HG03175 (cell line): ENCODE measurements around the gene ECEL1.
"Not testable (repeated sequence)": the region's sequence is repeated elsewhere in the genome, so short reads cannot be mapped to it uniquely, and the experiment has no call there.

ENCODE experiments used
- ATAC-seq: cut with Tn5 transposase; IDR thresholded peaks from one replicate; pipeline ENCODE4 v1.9.1; 2021; ENCODE audit warnings: mild to moderate bottlenecking, moderate library complexity; ENCODE audit not compliant: unreplicated experiment

Gene ECEL1

DNA sequence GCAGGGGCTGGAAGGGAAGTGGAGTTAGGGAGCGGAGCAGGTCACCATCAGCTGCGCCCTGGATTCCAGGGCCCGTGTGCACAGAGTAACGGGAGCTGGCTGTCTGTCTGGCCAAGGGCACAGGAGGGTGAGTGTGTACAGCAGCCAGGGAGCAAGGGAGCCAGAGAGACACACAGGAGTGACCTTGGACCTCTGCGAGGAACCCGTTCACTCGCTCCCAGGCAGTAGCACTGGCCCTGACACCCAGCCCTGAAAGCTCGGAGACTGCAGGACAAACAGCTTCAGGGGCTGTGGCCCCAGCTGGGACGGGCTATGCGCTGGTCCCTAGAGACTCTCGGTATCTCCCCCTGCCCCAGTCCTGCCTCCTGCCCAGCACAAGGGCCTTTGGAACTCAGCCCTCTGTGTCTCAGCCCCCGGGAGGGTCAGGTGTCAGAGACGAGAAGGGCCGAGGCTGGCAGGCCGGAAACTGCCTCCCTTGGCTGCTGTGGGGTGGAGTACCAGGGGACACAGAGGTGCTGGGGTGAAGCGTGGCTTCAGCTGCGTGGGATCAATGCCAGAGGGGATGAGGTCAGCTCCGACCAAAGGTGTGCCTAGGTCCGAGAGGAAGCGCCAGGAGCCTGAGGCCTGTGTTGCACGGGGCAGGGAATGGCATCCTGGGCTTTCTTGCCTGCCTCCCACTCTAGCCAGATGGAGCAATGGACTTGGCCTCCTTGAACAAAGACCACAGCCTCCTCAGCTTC lies 43.8 kb downstream of the ECEL1 start:
- ATAC-seq: not testable (repeated sequence)

DNA sequence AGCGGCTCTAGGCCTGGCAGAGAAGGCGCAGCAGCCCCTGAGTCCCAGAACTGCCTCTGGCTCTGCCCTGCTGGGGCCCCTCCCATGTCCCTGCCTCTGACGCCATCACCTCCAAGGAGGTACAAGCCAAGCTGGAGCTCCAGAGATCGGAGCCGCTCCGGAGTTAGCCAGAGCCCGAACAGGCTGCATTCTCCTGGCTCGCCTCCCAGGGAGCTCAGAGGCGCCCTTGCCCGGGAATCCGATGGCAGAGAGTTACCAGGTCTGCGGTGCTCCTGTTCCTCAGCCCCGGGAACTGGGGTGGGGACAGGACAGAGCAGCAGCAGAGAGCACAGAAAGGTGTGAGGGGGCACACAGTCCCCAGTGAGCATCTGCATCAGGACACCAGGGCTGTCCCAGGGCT lies 44.6 kb downstream of the ECEL1 start:
- ATAC-seq: not testable (repeated sequence)

DNA sequence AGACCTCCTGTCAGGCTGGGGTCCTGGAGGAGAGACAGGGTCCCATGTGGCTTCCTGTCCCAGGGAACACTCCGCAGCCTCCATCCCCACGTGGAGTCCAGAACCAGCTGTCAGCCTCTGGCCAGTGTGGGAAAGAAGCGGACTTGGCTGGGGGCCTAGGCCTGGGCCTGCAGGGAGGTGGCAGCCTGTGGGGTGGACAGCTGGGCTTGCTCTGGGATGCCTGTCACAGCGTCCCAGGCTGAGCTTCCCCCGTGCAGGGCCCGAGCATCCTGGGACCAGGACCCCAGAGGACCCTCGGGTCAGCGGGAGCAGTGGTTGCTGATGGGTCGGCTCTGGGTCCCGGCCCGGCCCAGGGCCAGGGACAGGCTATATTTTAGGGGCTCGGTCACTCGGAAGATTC lies 45.2 kb downstream of the ECEL1 start:
- ATAC-seq: not testable (repeated sequence)

DNA sequence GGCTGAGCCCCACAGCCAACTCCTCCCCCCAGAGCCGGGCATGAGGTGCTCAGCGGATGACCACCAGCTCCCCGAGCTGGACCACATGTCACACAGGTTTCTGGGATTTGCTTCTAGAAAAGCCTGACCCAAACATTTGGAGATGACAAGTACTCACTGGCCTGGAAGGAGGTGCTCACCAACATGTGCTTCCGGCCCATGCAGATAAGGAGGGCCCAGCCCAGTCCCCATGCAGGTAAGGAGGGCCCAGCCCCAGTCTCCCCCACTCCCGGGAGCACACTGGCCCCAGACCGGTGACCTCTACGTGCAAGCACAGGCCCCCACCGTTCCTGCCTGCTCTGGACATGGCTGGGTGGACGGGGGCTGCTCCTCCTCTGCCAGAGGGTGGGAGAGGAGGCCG lies 45.7 kb downstream of the ECEL1 start:
- ATAC-seq: not testable (repeated sequence)

DNA sequence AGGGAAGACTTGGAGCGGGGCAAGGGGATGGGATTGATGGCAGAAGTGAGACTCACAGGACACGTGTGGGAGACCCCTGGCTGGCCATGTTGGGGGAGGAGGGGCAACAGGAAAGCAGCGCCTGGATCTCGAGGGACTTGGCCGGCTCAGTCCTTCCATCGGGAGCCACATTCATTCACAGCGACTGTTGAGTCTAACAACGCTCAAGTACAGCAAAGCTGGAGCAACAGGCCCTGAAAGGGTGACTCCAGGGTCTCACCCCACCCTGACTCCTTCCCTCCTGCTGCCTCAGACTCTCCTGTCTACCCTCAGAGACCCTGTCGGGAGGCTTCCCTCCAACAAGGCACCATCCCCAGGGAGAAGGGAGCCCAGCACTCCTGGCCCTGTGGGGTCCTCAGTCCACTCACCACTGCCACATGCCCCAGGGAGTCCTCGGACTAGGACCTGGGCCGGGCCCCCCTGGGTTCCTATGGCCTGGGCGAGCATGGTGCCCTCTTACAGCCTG lies 46.4 kb downstream of the ECEL1 start:
- ATAC-seq: no peak

DNA sequence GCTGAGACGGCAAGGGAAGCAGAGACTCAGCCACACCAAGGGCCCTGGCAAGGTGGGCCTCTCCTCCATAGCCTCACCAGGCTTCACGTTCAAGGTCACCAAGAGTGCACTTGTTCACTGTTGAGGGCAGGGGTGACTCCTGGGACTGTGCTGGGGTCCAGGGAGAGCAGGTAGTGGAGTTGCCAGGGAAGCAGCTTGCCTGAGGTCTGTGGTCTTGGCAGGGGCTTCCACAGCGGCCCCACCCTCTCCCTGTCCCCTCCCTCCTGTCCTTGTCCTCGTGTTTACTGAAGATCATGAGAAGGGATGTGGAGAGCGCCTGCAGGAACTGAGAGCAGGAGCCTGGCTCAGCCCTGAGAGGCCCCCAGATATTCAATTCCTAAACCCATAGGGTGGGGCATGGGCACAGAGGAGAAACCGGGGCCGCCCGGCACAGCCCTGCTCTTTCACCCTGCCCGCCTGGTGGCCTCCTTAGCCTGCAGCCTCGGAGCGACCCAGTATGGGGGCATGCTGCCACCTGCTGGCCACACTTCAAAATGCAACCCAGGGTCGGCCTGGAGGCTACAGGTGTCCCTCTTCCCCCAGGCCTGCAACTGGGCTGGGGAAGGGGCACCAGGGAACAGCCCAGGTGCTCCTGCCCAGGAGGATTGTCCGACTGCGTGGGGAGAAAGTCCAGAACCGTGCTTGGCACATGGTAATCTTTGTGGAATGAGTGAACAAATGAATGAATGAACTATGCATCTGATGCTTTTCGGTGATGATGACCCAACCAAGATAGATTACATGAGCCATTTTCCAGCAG lies 47.2 kb downstream of the ECEL1 start:
- peak; percentile 78 for ATAC-seq

DNA sequence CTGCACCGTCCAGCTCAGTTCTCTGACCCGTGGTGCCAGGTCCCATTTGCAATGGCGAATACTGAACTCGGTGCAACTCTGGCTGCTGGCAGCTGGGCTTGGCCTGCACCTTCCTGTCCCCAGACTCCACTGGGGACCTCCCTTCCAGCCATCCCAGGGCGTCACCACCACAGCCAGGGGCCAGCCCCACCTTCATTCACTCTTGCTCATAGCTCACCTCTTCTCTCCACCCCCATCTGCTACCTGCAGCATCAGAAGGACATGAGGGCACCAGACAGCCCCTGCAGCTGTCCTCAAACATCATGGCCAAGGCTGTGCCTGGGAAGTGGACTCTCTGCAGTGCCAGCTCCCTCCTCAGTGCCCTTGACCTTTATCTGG lies 47.9 kb downstream of the ECEL1 start:
- no peak for ATAC-seq

DNA sequence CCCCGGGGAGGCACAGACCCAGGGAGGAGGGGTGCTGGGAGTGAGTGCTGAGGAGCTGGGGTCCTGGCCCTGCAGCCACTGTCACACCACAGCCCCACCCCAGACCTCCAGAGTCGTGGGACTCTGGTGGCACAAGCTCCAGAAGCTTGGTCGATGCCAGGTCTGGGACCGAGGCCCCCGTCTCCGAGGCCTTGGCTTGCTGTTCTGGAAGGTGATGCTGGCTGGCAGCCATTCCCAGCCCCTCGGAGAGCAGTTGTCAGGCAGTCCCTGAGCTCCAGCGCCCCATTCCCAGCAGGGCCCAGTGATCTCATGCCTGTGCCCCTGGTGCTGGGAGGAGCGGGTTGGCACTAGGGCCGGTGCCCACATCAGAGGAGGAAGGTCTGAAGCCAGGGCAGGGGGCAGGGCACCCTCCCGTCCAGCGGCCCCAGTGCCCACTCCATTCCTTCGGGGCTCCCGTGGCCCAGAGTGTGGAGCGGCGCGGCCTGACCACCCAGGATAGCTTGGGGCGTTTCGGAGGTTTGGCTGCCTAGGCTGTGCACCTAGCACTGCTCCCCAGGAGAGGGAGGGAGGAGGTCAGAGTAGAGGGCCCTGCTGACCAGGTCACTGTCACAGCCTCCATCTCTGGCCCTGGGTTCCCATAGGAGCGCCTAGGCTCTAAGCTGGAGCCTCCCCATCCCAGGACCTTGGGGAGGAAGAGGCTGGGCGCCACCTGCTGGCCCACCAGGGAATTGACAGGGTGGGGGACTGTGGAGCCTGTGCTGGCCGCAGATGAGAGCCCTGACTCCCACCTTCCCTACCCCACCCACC lies 48.5 kb downstream of the ECEL1 start:
- ATAC-seq: no peak

DNA sequence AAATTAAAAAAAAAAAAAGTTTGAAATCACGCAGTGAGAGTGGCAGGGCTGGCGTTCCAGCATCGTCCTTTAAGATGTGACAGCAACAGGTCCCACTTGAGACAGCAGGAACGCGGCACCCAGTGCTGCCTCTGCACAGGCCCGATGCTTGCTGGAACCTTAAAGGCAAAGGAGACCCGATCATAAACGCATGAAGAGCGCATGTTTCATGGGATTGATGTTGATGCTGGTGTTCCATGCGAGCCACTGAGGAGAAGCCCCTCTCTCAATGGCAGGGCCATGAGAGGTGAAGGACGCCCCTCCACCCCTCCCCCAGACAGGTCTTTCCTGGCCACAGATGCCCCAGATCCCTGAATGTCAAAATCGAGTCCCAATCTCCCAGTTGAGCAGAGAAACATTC lies 49.5 kb downstream of the ECEL1 start:
- no peak for ATAC-seq

DNA sequence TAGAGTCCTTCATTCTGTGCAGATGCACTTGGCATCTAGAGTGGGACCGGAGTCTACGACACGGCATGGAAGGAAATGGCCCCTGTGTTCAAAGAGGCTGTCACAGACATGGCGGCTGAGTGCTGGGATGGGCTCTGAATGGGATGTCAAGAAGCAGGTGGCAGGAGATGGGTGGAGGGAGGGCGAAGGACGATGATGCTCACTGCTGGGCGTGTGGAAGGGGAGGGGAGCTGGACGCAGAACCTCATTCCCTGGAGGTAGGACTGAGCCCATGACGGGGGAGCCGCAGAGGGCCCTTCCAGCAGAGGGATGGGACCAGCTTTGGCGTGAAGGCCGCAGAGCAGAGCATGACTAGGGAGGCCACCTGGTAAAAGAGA lies 50.5 kb downstream of the ECEL1 start:
- no peak for ATAC-seq

DNA sequence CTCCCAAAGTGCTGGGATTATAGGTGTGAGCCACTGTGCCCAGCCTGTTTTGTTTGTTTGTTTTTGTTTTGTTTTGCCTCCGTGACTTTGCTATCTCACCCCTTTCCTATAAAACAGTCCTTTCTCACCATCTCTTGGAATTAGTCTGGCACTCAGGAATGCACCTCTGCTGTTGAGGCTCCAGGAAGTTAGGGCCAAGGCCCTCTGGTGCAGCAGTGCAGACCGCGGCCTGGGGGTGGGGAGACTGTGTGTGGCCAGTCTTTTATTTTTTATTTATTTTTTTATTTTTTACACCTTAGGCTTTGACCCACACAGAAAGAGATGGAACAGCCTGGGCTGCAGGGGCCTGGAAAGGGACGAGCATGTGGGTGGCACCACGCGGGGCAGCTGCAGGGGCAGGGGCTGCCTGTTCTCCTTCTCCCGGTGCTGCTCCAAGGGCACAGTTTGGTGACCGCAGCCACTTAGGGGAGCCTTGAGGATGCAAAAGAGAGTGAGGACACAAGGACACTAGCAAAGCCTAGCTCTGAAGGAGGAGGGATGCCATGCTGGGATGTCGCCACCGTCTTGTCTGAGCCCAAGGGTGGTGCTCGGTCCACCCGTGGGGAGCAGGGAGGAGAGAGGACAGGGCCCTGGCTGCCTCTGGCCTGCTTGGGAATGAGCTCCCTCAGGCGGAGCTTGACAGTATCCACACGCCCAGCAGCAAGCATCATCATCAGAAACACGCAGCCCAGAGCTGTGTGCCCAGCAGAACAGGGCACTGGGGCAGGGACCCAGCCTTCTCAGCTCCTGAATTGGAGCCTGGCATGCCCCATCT lies 51.0 kb downstream of the ECEL1 start:
- ATAC-seq: no peak

DNA sequence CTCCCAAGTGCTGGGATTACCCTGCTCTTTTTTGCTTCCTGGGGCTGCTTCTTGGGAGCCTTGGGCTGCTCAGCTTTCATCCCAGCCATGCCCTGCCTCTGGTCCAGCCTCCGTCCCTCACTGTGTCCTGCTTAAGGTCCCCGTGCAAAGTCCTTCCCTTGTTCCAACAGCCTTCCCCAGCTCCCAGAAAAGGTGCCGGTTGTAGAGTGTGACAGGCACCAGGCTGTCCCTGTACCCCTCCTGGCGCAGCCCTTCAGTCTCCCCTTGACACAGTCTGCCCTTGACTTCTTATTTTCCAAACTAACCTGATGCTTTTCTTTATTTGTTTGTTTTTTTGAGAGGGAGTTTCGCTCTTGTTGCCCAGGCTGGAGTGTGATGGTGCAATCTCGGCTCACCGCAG lies 51.8 kb downstream of the ECEL1 start:
- no peak for ATAC-seq

DNA sequence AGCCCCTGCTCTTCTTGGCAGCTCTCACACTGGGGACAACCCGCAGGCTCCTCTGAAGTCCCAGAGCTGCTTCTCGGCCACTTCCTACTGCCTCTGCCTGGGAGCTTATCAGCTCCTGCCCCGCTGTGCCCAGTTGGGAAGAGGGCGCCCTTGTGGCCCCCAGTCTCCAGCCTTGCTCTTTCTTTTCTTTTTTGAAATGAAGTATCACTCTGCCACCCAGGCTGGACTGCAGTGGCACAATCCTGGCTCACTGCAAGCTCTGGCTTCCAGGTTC lies 52.3 kb downstream of the ECEL1 start:
- no peak for ATAC-seq

DNA sequence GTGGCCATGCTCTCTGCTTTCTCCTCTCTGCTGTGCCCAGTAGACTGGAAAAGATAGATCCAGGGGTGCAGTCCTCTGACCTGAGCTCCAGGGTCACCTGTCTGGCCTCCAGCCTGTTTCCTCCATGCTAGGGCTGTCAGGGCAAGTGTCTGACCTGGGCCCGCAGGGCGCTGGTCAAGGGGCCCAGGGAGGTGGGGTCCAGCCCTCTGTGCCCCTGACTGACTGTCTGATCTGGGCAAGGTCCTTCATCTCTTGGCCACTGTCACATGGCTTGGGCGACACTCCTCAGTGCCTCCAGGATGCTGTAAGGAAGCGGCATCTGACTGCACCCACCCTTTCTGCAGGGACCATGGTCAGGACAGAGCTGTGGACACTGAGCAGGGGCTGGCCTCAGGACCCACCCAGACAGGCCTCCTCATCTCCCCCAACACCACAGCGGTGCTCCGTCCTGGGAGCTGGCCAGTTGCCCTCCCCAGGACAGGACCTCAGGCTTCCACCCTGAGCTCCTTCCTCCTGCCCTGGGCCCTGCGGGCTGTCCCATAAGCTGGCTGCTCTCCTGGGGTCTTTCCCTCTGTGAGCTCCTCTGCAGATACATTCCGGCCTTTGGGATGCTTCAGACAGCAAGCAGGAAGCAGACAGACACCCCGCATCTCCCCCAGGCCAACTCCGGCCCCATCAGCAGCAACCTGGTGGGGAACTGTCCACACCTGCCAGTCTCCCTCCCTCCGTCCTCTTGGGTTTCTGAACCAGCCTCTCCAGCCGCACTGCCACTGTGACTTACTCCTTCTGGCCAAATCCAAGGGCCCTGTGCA lies 52.9 kb downstream of the ECEL1 start:
- no peak for ATAC-seq

DNA sequence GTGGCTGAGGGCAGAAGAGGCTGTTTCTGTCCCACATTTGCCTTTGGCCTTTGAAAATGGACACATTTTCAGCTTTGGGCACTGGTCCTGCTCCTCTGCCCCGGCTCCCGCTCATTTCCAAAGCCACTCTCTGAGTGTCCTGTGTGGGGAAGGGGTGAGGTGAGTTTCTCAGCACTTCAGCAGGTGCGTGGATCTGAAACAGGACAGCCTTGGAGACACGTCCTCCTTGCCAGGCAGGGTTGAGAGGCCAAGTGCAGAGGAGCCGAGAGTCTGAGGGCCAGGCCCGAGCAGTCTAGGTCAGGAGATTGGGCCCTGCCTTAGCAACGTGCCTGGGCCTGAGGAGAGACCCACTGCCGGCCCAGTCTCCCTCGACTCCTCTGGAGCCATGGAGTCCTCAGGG lies 53.5 kb downstream of the ECEL1 start:
- no peak for ATAC-seq

DNA sequence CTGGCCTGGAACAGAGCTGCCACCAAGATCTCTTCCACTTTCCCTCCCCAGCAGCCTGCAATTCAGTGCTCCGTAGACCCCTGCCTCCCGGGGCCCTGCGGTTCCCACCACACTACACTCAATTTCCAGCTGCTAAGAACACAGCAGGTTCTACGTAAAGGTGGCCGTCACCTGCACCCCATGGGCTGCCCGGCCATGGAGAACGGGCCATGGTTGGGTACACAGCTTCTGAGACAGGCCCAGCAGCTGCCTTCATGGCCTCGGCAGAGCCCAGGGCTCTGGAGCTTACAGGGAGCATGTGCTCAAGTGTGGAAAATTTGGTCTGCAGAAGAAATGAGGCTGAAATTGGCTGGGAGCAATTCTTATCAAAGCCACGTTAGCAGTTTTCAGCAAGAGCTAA lies 54.0 kb downstream of the ECEL1 start:
- not testable (repeated sequence) for ATAC-seq

DNA sequence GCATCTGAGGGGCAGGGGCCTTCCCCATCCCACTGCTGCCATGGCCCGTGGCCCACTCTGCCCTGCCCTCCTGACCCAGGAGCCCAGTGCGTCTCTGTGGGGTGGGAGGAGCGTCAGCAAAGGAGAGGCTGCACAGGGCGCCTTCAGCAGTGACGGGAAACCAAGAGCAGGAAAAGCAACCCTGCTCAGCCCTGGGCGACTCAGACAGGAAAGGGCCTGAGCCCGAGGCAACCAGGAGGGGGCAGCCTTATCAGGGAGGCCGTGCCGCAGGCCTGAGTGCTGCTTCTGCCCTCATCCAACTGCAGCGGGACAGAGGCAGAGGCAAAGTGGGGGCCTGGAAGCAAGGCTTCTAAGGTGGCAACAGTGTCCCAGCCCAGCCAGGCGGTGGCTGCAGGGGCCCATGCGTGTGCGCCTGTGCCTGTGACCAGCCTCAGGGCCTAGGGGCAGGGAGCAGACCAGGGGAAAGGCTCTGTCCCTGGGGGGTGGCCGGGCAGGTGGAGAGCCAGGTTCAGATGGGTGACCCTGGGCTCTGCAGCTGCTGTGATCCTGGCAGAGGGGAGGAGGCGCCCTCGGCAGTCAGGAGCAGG lies 54.9 kb downstream of the ECEL1 start:
- ATAC-seq: no peak

DNA sequence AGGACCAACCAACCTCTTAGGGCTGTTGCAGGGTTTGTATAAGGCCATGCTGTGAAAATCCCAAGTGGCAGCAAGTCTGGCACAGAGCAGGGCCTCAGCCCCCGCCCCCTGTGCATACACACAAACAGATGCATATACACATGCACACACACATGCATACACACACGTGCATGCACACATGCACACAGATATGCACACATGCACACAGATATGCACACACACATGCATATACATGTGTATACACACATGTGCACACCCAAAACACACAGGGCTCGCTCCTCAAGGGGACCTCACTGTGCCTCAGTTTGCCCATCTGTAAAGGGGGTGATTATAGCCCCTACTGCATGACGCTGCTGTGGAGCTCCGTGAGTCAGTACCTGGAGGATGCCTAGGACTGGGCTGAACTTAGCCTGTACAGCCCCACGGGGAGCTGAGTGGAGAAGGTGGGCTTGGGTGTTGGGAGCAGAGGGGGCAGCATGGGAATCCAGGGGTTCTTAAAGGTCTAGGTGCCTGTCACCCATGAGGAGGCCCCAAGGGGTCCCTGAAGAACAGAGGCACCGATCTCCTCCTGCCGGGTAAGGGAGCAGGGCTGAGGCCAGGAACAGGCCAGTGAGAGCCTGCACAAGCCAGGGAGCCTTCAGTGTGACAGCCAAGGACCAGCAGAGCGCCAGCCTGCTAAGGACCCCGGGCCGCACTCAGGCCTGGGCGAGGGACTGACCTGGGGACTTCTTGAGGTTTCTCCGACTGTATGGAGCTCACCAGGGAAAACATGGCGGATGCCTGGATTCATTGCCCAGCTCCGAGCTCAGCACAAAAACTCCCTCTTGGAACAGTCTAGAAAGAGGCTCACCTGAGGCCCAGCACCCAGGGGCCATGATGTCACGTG lies 55.7 kb downstream of the ECEL1 start:
- no peak for ATAC-seq
